Progenitor cell of endocrine pancreas (in vitro differentiated cells): Measurements from ENCODE around the gene LRCH3. TPM values are rescaled to one million over a fixed set of nuclear protein-coding genes. Genes with fewer than 3 reads are reported as not detected.
"Not testable (repeated sequence)": the region's sequence is repeated elsewhere in the genome, so short reads cannot be mapped to it uniquely, and the experiment has no call there.

Experiments used
- DNase-seq: peaks from one replicate; pipeline ENCODE4 v3.0.0; 2021; ENCODE audit warnings: low spot score; ENCODE audit not compliant: unreplicated experiment
- H3K27ac Mint-ChIP-seq: 2 replicates; pipeline ENCODE4 v1.8.0; 2021; ENCODE audit warnings: mild to moderate bottlenecking, moderate library complexity, mixed read lengths
- H3K27me3 Mint-ChIP-seq: 2 replicates; pipeline ENCODE4 v1.8.0; 2021; ENCODE audit warnings: mixed read lengths
- H3K36me3 Mint-ChIP-seq: 2 replicates; pipeline ENCODE4 v1.8.0; 2022; ENCODE audit warnings: mixed read lengths; ENCODE audit not compliant: insufficient read depth
- H3K4me1 Mint-ChIP-seq: 2 replicates; pipeline ENCODE4 v1.8.0; 2021; ENCODE audit warnings: low read depth, mixed read lengths
- H3K4me3 Mint-ChIP-seq: 2 replicates; pipeline ENCODE4 v1.8.0; 2021; ENCODE audit warnings: low read depth, mild to moderate bottlenecking, moderate library complexity, mixed read lengths
- H3K9me3 Mint-ChIP-seq: 2 replicates; pipeline ENCODE4 v1.8.0; 2021; ENCODE audit warnings: low read depth, mixed read lengths
- CTCF ChIP-seq: fragments of 200-600 bp; sonication (generic); IDR thresholded peaks from one replicate; pipeline ENCODE4 v1.5.0; 2021; ENCODE audit warnings: antibody characterized with exemption, mild to moderate bottlenecking; ENCODE audit not compliant: unreplicated experiment
- total RNA-seq: library from RNA; stranded (reverse); gene quantifications from 2 replicates; pipeline ENCODE4 v1.2.1, GENCODE V29; 2021

LRCH3 gene
- total RNA-seq, 1 donor from 2014 or later = 73.3 TPM

GRCh38 chr3:197883541-197883940 is 92.5 kb downstream of the LRCH3 start:
- DNase-seq = no peak
- H3K4me3 Mint-ChIP-seq = no peak overlapping the region
- TF ChIP-seq CTCF = no peak
- H3K9me3 Mint-ChIP-seq = no peaks in the 10 kb centered on the region
- H3K27me3 Mint-ChIP-seq = no peaks in the 10 kb centered on the region
- peaks cover 30% of the 10 kb centered on the region for H3K36me3 Mint-ChIP-seq
- peaks cover 21% of the 10 kb centered on the region for H3K4me1 Mint-ChIP-seq
- no peak overlapping the region for H3K27ac Mint-ChIP-seq

GRCh38 chr3:197884330-197884729 is 93.3 kb downstream of the LRCH3 start:
- DNase-seq, H3K27ac Mint-ChIP-seq, H3K4me3 Mint-ChIP-seq, H3K9me3 Mint-ChIP-seq, H3K27me3 Mint-ChIP-seq: not testable (repeated sequence)
- peaks cover 21% of the 10 kb centered on the region for H3K4me1 Mint-ChIP-seq
- H3K36me3 Mint-ChIP-seq = peaks cover 25% of the 10 kb centered on the region

DNA sequence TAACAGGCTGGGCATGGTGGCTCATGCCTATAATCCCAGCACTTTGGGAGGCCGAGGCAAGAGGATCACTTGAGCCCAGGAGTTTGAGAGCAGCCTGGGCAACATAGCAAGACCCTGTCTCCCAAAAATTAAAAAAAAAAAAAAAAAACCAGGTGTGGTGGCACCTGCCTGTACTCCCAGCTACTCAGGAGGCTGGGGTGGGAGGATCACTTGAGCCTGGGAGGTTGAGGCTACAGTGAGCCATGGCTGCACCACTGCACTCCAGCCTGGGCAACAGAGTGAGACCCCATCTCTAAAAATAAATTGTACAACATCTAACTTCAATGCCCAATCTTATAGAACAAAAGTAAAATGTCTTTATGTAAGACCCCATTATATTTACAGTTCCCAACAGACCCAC is 95.0 kb downstream of the LRCH3 start:
- H3K27ac Mint-ChIP-seq = not testable (repeated sequence)
- H3K36me3 Mint-ChIP-seq = peaks cover 18% of the 10 kb centered on the region

DNA sequence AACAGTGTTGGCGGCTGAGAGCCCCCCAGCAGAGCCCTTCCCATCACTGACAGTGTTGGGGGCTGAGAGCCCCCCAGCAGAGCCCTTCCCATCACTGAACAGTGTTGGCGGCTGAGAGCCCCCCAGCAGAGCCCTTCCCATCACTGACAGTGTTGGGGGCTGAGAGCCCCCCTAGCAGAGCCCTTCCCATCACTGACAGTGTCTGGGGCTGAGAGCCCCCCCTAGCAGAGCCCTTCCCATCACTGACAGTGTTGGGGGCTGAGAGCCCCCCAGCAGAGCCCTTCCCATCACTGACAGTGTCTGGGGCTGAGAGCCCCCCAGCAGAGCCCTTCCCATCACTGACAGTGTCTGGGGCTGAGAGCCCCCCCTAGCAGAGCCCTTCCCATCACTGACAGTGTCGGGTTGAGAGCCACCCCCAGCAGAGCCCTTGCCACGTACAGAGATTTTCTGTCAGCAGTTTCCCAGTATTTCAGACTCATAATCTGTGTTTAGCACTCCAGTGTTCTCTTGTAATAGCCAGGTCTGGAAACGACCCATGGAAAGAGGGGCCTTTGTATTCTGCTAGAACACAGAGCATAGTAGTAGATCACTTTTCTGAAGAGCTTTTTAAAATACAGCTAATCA is 96.5 kb downstream of the LRCH3 start:
- not testable (repeated sequence) for DNase-seq, H3K27ac Mint-ChIP-seq, H3K4me1 Mint-ChIP-seq, H3K9me3 Mint-ChIP-seq, H3K27me3 Mint-ChIP-seq, H3K4me3 Mint-ChIP-seq
- H3K36me3 Mint-ChIP-seq = peaks cover 16% of the 10 kb centered on the region

More for the DNA sequence above, 95.0 kb downstream of the LRCH3 start:
- peaks cover 12% of the 10 kb centered on the region for H3K4me1 Mint-ChIP-seq
- not testable (repeated sequence) for H3K4me3 Mint-ChIP-seq, DNase-seq, H3K9me3 Mint-ChIP-seq, H3K27me3 Mint-ChIP-seq

DNA sequence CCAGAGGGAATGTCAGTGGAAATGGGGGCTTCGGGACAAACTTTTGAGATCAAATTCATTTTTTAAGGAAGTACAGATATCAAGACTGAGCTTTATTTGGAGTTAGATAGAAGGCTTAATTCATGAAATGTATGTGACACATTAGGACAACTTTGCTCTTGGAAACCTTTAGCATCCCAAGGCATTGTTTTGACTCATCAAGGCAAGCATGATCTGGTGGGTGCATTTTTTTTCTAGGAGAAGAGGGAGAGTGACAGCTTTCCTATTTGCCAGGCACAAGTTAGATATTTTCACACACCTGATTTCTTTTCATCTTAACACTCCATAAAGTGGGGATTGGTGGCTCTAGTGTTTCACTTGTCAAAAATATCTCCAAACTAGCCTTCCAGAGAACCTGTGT is 97.5 kb downstream of the LRCH3 start:
- H3K9me3 Mint-ChIP-seq = no peaks in the 10 kb centered on the region
- peaks cover 14% of the 10 kb centered on the region for H3K36me3 Mint-ChIP-seq
- TF ChIP-seq CTCF = no peak
- no peaks in the 10 kb centered on the region for H3K27me3 Mint-ChIP-seq
- no peaks in the 10 kb centered on the region for H3K4me1 Mint-ChIP-seq
- H3K27ac Mint-ChIP-seq = peak overlapping the region; percentile 6
- no peak overlapping the region for H3K4me3 Mint-ChIP-seq
- DNase-seq = no peak

DNA sequence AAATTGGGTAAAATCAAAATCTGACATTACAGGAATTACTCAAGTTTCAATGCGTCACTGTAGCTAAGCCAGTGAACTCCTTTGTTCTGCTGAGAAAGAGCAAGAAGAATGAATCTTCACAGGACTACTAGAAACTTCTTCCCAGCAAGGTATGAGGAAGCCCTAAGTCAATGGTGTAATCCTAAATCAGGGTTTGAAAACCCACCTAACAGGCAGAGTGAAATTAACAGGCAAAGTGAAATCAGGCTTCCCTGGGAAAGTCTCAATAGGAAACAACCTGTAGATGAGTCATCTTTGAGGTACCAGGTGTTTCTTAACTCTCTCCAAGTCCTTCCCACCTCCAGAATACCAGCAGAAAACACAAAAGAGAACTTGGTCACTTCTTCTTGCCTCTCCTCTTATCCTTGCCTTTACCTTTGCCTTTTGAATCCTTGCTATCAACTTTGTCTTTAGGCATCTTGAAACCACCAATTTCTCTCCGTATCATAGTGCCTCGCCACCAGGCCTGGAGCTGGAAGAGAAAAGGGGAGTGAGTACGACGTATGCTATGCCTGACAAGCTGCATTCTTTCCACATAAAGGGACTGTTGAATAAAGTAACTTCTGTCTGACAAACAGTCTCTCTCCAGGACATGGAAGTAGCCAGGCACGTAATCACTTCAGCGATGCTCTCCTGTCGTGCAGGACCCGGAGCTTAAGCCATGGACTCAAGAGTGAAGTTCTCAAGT is 98.3 kb downstream of the LRCH3 start:
- DNase-seq = no peak
- no peaks in the 10 kb centered on the region for H3K9me3 Mint-ChIP-seq
- no peak for TF ChIP-seq CTCF
- no peak overlapping the region for H3K4me3 Mint-ChIP-seq
- H3K4me1 Mint-ChIP-seq = no peaks in the 10 kb centered on the region
- H3K27ac Mint-ChIP-seq = peak overlapping the region; percentile 0
- peaks cover 7% of the 10 kb centered on the region for H3K36me3 Mint-ChIP-seq
- H3K27me3 Mint-ChIP-seq = no peaks in the 10 kb centered on the region

GRCh38 chr3:197890693-197891092 is 99.6 kb downstream of the LRCH3 start:
- no peaks in the 10 kb centered on the region for H3K4me1 Mint-ChIP-seq
- no peak for TF ChIP-seq CTCF
- H3K27ac Mint-ChIP-seq = no peak overlapping the region
- H3K27me3 Mint-ChIP-seq = no peaks in the 10 kb centered on the region
- no peak for DNase-seq
- H3K9me3 Mint-ChIP-seq = no peaks in the 10 kb centered on the region
- no peak overlapping the region for H3K4me3 Mint-ChIP-seq
- H3K36me3 Mint-ChIP-seq = peaks cover 4% of the 10 kb centered on the region
